Measurements from ENCODE around the gene MCM3.

The MCM3 gene

DNA sequence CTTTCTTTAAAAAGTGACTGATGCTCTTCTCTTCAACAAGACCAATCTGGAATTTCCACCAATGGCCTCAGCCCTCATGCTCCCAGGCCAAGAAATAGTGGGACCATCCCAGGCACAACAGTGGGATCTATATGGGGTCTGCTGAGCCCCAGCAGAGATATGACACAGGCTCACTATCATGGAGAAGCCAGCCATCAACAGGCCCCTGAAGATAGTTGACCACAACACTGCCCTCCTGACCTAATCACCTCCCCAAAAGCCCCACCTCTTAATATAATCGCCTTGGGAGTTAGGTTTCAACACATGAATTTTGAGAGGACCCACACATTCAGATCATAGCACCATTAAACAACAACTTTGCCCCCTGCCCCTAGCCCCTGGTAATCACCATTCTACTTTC is 16.8 kb upstream of the MCM3 start:
- no peak for DNase-seq

GRCh38 chr6:52300489-52300931 is 16.0 kb upstream of the MCM3 start:
- no peak for DNase-seq

DNA sequence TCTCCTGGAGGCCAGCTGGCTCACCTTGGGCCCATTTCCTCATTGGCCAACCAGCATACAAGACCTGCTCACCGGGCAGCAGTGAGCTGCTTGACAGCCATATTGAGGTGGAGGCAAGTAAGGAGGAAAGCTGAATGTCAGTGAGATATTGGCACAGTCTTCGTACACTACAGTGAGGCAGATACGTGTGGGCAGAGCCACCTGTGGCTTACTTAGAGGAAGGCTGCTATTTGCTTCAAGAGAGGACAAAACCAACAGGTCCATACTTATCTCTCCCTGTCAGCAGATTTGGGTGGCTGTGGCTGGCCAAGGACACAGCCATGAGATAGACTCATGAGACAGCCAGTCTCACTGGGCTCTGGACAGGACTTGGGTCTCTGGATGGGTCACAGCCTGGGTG is 15.1 kb upstream of the MCM3 start:
- no peak for DNase-seq

DNA sequence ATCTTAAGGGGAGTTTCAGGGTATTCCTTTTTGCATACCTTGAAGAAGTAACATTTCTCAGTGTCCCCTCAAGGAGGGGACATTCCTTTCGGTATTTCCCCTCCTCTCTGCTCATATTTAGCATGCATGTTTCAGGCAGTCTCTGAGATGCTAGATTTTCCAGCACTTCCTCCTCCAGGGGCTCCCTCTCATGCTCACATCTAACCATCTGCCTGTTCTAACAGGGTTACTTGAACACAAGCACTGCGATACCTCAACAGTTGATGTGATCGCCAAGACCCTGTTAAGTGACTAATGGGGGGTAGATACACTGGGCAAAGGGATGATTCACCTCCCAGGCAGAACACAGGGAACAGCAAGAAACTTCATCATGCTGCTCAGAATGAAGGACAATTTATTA is 12.9 kb upstream of the MCM3 start:
- DNase-seq = no peak

DNA sequence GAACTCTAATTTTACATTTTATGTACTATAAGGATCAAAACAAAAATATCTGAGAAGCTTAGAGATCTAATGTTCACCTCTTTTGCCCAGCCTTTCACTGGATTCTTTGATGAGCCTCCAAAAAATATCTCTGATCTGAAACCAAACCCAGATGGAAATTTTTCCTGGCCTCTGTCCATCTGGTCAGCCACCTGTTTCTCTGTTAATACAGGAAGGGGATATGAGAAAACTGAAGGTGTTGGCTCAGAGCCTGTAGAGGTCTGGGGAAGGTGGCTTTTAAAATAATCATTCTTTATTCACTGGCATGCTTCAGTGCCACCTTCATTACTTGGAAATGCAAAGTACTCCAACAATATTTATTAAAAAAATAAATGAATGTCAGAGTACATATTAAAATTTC is 8.5 kb upstream of the MCM3 start:
- DNase-seq = no peak

- no peak for DNase-seq
These were observed 4.3 kb upstream of the MCM3 start for GRCh38 chr6:52288841-52289240.

- DNase-seq = no peak
These were observed 3.7 kb upstream of the MCM3 start for GRCh38 chr6:52288216-52288615.

GRCh38 chr6:52286798-52287432 is 2.4 kb upstream of the MCM3 start:
- DNase-seq = peak; percentile 44

- no peak for DNase-seq
These were observed 881 bp upstream of the MCM3 start for GRCh38 chr6:52285177-52286068.

DNA sequence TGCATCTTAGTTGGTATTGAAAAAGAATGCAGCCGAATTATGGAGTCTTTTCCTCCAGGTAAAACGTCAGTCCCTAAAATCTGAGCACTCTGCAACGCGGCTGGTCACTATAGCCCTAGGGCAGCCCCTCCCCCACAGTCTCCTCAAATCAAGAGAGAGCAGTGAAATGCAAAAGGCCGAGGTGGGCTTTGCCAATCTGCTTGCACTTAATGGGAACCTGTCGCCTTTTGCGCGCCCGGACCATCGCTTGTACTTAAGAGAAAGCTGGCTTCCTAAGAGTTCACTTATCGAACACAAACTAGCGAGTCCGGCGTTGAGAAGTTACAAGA is 447 bp downstream of the MCM3 start:
- no peak for DNase-seq

- DNase-seq = no peak
These were observed 1.4 kb downstream of the MCM3 start for GRCh38 chr6:52283111-52283510.

DNA sequence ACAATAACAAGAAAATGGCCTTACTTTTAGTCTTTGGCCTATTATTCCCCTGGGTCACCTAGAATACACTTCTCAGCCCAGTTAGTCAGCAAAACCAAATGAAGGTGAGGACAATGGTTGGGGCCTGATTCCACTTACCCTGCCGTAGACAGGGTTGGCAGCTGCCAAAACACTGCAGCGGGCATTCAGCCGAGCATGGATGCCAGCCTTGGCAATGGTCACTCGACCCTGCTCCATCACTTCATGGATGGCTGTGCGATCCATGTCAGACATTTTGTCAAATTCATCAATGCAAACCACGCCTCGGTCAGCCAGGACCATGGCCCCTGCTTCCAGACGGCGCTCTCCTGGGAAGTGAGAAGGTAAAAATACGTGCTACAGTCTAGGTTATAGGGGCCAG is 8.4 kb downstream of the MCM3 start:
- DNase-seq = no peak

- DNase-seq = no peak
These were observed 12.6 kb downstream of the MCM3 start for GRCh38 chr6:52271852-52272460.

- peak; percentile 58 for DNase-seq
These were observed 20.6 kb downstream of the MCM3 start for GRCh38 chr6:52263709-52264540.

- DNase-seq = no peak
These were observed 21.8 kb downstream of the MCM3 start for GRCh38 chr6:52262620-52263344.

DNA sequence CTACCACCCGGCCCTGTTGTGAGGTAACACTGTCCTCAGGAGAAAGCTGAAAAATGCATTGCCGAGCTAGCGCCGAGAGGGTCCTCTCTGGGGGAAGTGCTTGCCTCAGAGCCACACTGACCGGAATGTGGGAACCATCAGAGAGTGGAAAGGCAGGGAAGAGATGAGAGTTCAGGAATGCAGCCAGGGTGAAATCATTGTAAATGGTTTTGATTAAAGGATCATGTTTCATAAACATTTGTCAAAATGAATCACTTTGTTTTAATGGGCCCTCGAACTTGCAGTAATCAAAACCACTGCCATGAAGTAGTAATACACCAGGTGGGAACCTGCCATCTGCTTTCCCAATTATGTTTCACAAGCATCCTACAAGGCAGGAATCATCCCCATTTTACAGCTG is 23.3 kb downstream of the MCM3 start:
- no peak for DNase-seq

DNA sequence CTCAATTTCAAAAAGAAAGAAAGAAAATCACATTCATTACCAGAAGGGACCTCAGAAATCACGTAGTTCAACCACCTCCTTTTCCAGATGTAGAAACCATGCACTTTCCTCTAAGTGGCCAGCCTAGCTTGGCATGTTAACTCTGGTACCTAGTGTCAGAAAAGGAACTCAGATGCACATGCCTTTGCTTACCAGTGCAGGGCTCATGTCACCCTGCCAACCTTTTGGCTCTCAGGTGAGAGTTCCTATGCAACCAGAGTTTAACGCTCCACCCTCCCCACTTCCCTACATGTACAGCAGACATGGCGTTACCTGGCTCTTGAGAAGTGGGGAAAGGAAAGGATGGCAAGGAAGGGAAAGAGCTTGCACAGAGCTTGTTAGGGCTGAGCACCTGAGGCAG is 23.9 kb downstream of the MCM3 start:
- DNase-seq = no peak

DNA sequence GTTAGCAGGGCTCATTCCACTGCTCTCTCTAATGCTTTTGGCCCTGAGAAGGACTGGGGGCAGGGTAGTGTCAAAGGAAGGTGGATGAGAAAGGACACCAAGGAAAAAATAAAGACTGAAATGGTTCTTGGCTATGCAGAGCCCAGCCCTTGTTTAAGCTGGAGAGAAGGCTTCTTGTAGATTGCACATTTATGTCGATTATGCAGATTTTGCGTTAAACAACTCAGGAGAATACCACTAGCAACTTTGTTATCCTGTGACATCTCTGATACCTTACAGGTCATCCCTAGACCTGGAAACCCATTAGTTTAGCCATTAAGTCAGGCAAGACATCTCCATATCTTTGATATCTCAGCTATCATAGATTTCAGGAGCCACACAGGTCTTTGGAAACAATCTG is 29.1 kb downstream of the MCM3 start:
- DNase-seq = no peak

DNA sequence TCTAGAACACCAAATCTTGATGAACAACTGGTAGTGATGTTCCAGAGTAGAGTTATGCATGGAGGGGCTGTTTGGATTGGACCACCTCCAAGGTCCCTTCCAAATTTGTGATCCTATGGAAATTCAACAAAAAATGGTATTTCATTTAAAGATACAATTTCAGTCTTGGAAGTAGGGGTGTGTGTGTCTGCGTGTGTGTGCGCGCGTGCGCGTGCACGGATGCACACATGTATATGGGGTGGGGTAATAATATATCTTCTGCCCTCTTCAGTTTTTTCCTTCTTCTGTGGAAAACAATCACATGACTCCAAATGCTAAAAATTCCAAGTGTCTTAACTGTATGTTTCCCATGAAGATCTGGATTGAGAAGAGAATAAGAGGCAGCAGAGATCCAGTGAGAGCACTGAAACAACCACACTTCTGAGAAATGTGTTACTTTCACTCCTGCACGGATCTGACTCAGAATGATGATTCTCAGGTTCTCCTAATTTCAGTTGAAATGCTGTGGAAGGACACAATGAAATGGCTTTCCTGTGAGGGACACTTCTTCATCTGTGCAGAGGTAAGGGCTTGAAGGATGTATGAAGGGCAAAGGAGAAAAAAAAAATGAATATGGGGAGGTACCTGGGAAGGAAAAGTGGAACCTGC is 29.7 kb downstream of the MCM3 start:
- no peak for DNase-seq

DNA sequence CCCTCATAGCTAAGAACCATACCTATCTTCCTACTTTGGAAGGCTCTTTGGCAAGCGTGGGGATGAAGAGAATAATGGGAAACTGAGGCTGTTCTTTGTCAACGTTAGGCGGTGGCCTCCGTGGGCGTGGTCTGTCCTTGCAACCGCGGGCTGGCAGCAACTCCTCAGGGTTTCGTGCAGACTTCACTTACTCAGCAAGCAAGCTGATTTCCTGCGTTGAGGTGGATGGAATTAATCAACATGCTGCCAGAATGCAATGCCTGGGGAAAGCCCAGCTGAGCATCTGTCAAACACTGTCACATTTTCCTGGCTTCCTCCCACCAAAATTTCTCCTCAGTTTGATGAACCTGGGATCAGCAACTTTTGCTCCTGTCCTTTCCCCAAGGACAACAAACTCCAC is 31.0 kb downstream of the MCM3 start:
- no peak for DNase-seq

DNA sequence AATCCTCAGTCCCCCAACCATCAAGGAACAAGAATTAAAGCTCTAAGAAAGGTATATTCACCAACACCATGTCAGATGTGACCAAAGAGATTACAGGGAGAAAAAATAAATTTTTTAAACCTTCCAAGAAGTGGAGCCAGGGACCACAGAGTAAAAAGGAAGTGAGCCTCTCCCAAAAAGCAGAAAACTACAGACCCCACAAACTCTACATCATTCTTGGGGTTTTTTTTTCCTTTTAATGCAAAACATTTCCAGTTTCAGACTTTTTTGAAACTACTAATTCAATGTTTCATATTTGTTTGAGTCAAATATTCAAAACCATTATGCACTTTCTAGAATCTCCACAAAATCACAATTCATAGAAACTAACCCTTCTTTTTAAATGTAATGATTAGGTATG is 33.4 kb downstream of the MCM3 start:
- no peak for DNase-seq

- no peak for DNase-seq
These were observed 35.5 kb downstream of the MCM3 start for GRCh38 chr6:52249078-52249477.

All from effector CD4-positive, alpha-beta T cell (primary cell).